Neural cell (in vitro differentiated cells): ENCODE results near the gene WFIKKN2. TPM values are rescaled to one million over a fixed set of nuclear protein-coding genes. Genes with fewer than 3 reads are reported as not detected.

Experiments
- H2AFZ ChIP-seq: fragments of 200-600, 300-800 bp; sonication (generic), shearing (Covaris generic); 2 replicates; pipeline ENCODE4 v1.6.0; 2014; ENCODE audit warnings: low read depth, mild to moderate bottlenecking, antibody characterized with exemption, low read length, moderate library complexity
- H3F3A ChIP-seq: fragments of 200-600 bp; shearing (Covaris generic); 2 replicates; pipeline ENCODE4 v1.6.1; 2016; ENCODE audit warnings: mild to moderate bottlenecking, moderate library complexity, mixed read lengths, antibody characterized with exemption, low read length; ENCODE audit not compliant: insufficient read depth, poor library complexity, severe bottlenecking
- H3K27ac ChIP-seq: fragments of 200-600, 300-800 bp; sonication (generic), shearing (Covaris generic); 2 replicates; pipeline ENCODE4 v1.5.1; 2014; ENCODE audit warnings: mild to moderate bottlenecking, low read length, moderate library complexity
- H3K27me3 ChIP-seq: fragments of 300-800, 200-600 bp; sonication (generic), shearing (Covaris generic); 2 replicates; pipeline ENCODE4 v1.6.0; 2014; ENCODE audit warnings: mild to moderate bottlenecking, low read depth, low read length, moderate library complexity; ENCODE audit not compliant: insufficient read depth
- H3K36me3 ChIP-seq: fragments of 300-800, 200-600 bp; sonication (generic), shearing (Covaris generic); 2 replicates; pipeline ENCODE4 v1.5.1; 2014; ENCODE audit warnings: mild to moderate bottlenecking, antibody characterized with exemption, low read length, moderate library complexity; ENCODE audit not compliant: insufficient read depth
- H3K4me2 ChIP-seq: fragments of 300-800, 200-600 bp; sonication (generic), shearing (Covaris generic); 2 replicates; pipeline ENCODE4 v1.6.0; 2014; ENCODE audit warnings: mild to moderate bottlenecking, low read length
- H3K4me3 ChIP-seq: fragments of 300-800, 200-600 bp; sonication (generic), shearing (Covaris generic); 2 replicates; pipeline ENCODE4 v1.5.1; 2014; ENCODE audit warnings: mild to moderate bottlenecking, low read length, moderate library complexity
- H3K79me2 ChIP-seq: fragments of 200-600 bp; shearing (Covaris generic); replicated peaks from 2 replicates; pipeline ENCODE4 v1.6.0; 2014; ENCODE audit warnings: mild to moderate bottlenecking, low read length, moderate library complexity; ENCODE audit not compliant: insufficient read depth
- H3K9ac ChIP-seq: fragments of 300-800, 200-600 bp; sonication (generic), shearing (Covaris generic); 2 replicates; pipeline ENCODE4 v1.6.1; 2016; ENCODE audit warnings: mild to moderate bottlenecking, low read length, mixed read lengths
- H3K9me2 ChIP-seq: fragments of 200-600 bp; shearing (Covaris generic); 2 replicates; pipeline ENCODE4 v1.6.1; 2016; ENCODE audit warnings: mild to moderate bottlenecking, low read length, mixed read lengths; ENCODE audit not compliant: insufficient read depth
- H3K9me3 ChIP-seq: fragments of 200-600, 300-800 bp; sonication (generic), shearing (Covaris generic); 2 replicates; pipeline ENCODE4 v1.6.1; 2016; ENCODE audit warnings: mild to moderate bottlenecking, mixed run types, low read length, moderate library complexity, mixed read lengths
- H4K20me1 ChIP-seq: fragments of 200-600 bp; shearing (Covaris generic); 2 replicates; pipeline ENCODE4 v1.6.1; 2016; ENCODE audit warnings: mild to moderate bottlenecking, mixed run types; ENCODE audit not compliant: insufficient read depth
- CTCF ChIP-seq: fragments of 450-650 bp; IDR thresholded peaks from 2 replicates; pipeline ENCODE4 v1.5.1; 2014; ENCODE audit warnings: antibody characterized with exemption, mild to moderate bottlenecking, moderate library complexity; ENCODE audit not compliant: poor library complexity, severe bottlenecking
- EP300 ChIP-seq: fragments of 450-650 bp; conservative IDR thresholded peaks from 2 replicates; pipeline ENCODE4 v1.6.1; 2014; ENCODE audit warnings: antibody characterized with exemption, mild to moderate bottlenecking, moderate library complexity; ENCODE audit not compliant: poor library complexity, severe bottlenecking
- EZH2 ChIP-seq: fragments of 200-600, 300-800 bp; shearing (Covaris generic), sonication (generic); IDR thresholded peaks from 2 replicates; pipeline ENCODE4 v1.6.1; 2014; ENCODE audit warnings: antibody characterized with exemption, low read length, borderline replicate concordance, mild to moderate bottlenecking; ENCODE audit not compliant: insufficient read depth, poor library complexity, severe bottlenecking
- MXI1 ChIP-seq: fragments of 450-650 bp; conservative IDR thresholded peaks from 2 replicates; pipeline ENCODE4 v1.6.1; 2014; ENCODE audit warnings: antibody characterized with exemption, mild to moderate bottlenecking; ENCODE audit not compliant: poor library complexity, severe bottlenecking
- POLR2AphosphoS5 ChIP-seq: IDR thresholded peaks from 2 replicates; pipeline ENCODE4 v1.6.1; 2012
- RAD21 ChIP-seq: fragments of 450-650 bp; conservative IDR thresholded peaks from 2 replicates; pipeline ENCODE4 v1.6.1; 2014; ENCODE audit warnings: antibody characterized with exemption, mild to moderate bottlenecking, moderate library complexity
- REST ChIP-seq: IDR thresholded peaks from 2 replicates; pipeline ENCODE4 v1.6.1; 2012; ENCODE audit warnings: borderline replicate concordance
- SMC3 ChIP-seq: fragments of 450-650 bp; conservative IDR thresholded peaks from 2 replicates; pipeline ENCODE4 v1.6.1; 2014; ENCODE audit warnings: antibody characterized with exemption, mild to moderate bottlenecking, moderate library complexity; ENCODE audit not compliant: poor library complexity
- TAF1 ChIP-seq: IDR thresholded peaks from 2 replicates; pipeline ENCODE4 v1.6.1; 2012; ENCODE audit warnings: low read depth
- polyA plus RNA-seq: library from polyadenylated mRNA; depleted of rRNA; stranded (reverse); fragments of >200 nt; gene quantifications from 2 replicates; pipeline ENCODE4 v1.2.3, GENCODE V29; 2014

Gene WFIKKN2
- polyA plus RNA-seq, 1 donor from 2014 or later = not detected

- no peak overlapping the region for H3K4me2 ChIP-seq
- H3K27me3 ChIP-seq = no peaks in the 10 kb centered on the region
- H3K79me2 ChIP-seq = no peaks in the 10 kb centered on the region
- no peak overlapping the region for H3K9ac ChIP-seq
- no peak overlapping the region for H3K4me3 ChIP-seq
- no peaks in the 10 kb centered on the region for H3K36me3 ChIP-seq
- no peaks in the 10 kb centered on the region for H4K20me1 ChIP-seq
- H3F3A ChIP-seq = no peaks in the 10 kb centered on the region
- H3K9me3 ChIP-seq = no peaks in the 10 kb centered on the region
- no peak overlapping the region for H2AFZ ChIP-seq
- H3K27ac ChIP-seq = no peak overlapping the region
- no peaks in the 10 kb centered on the region for H3K9me2 ChIP-seq
- TF ChIP-seq EP300 (no peak), TAF1 (no peak), REST (no peak), RAD21 (no peak), MXI1 (no peak), CTCF (no peak), POLR2AphosphoS5 (no peak), EZH2 (no peak)
Measured at GRCh38 chr17:50853781-50854180, 18.4 kb downstream of the WFIKKN2 start.

GRCh38 chr17:50855708-50856330, 20.4 kb downstream of the WFIKKN2 start:
- Histone ChIP-seq H4K20me1 (no peaks in the 10 kb centered on the region), H3K79me2 (no peaks in the 10 kb centered on the region), H3K4me3 (no peak overlapping the region), H3K4me2 (no peak overlapping the region), H2AFZ (no peak overlapping the region), H3F3A (no peaks in the 10 kb centered on the region), H3K36me3 (no peaks in the 10 kb centered on the region), H3K9me2 (no peaks in the 10 kb centered on the region), H3K27me3 (no peaks in the 10 kb centered on the region), H3K9ac (no peak overlapping the region), H3K9me3 (no peaks in the 10 kb centered on the region), H3K27ac (no peak overlapping the region)
- no peak for TF ChIP-seq POLR2AphosphoS5
- no peak for TF ChIP-seq RAD21
- TF ChIP-seq TAF1 = no peak
- TF ChIP-seq MXI1 = no peak
- TF ChIP-seq SMC3 = no peak
- TF ChIP-seq EZH2 = no peak
- TF ChIP-seq CTCF = no peak
- no peak for TF ChIP-seq EP300
